ENCODE data around the gene RBPMS2.

- TF ChIP-seq CTCF (IDR thresholded peaks at IDR 0.05; ENCODE audit: control extremely low read depth in 1 of 3, insufficient read depth in 1 of 3, low read depth in 1 of 3, low read length in 3 of 3) (no peak), SAP30 (IDR thresholded peaks at IDR 0.05; ENCODE audit: insufficient read depth, insufficient replicate concordance, low read length) (no peak), BRCA1 (IDR thresholded peaks at IDR 0.05; ENCODE audit: low read depth, low read length) (no peak), ZNF274 (IDR thresholded peaks at IDR 0.05; ENCODE audit: borderline replicate concordance, extremely low read depth, low read length) (no peak), TAF1 (IDR thresholded peaks at IDR 0.05; ENCODE audit: low read depth, low read length) (no peak), JUND (IDR thresholded peaks at IDR 0.05; ENCODE audit: low read length) (no peak), POLR2A (IDR thresholded peaks at IDR 0.05; ENCODE audit: control extremely low read depth in 1 of 2, low read depth in 2 of 2, low read length in 2 of 2) (no peak), TEAD4 (IDR thresholded peaks at IDR 0.05; ENCODE audit: low read depth, low read length) (no peak)
- TF ChIP-seq, protein P1, sequence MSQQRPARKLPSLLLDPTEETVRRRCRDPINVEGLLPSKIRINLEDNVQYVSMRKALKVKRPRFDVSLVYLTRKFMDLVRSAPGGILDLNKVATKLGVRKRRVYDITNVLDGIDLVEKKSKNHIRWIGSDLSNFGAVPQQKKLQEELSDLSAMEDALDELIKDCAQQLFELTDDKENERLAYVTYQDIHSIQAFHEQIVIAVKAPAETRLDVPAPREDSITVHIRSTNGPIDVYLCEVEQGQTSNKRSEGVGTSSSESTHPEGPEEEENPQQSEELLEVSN (IDR thresholded peaks at IDR 0.05) = no peak
Observed at GRCh38 chr15:64772964-64773363, 2.4 kb downstream of the RBPMS2 start.

Measured in H1 (cell line).